HG03565 (cell line): ENCODE data around the gene VARS1.

Experiments
- ATAC-seq: cut with Tn5 transposase; IDR thresholded peaks from one replicate; pipeline ENCODE4 v1.9.1; 2021; ENCODE audit warnings: mild to moderate bottlenecking, moderate library complexity; ENCODE audit not compliant: unreplicated experiment

Gene VARS1

DNA sequence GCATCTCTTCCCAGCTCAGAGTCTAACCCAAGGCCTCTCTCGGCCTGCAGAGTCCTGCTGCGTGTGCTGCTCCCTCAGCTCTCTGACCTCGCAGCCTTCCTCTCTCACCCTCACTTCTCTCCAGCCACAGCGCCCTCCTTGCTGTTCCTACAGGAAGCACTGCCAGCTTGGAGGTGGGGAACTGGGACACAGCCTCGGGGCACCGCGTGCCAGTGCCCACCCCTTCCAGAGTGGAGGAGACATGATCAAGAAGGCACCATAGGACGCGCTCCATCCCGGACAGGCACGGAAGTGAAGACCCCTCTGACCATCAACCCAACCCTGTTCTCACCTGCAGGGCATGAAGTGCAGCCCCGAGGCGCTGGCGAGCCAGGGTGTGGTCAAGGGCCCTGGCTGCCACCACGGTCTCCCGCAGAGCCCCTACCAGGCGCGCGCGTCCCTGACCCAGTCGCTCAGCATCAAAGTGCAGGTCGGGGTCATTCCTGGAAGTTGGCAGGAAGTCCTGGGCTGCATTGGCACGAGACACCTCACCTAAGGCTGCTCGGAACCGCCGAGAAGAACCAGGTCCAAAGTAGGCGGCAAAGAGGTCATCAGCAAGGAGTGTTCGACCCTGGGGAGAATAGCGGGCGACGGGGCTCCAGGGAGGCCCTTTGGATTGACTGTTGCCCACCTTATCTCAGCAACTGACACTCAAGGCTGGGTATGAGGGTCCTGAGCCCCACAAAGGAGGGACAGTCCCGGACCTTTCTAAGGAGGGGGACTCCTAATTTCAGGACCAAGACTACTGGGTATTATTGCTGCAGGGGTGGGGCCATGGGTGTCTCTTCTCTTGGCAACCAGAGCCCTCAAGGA lies 19.7 kb downstream of the VARS1 start:
- no peak for ATAC-seq

DNA sequence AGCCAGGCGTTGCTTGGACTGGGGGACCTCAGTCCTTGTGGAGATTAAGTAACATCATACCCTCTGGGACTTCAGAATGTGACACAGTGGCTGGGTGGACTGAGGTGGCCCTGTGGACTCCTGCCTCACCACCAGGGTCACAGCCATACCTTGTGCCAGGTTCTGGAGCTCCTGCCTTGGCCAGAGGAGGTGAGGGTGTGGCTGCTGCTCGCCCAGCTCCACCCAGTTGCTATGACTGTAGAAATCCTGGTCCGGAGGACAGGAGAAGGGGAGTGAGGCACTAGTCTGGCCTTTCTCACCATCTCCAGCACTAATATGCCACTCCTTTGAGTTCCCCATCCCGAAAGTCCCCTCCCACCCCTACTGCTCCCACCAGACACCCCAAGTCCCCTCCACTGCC lies 20.4 kb downstream of the VARS1 start:
- ATAC-seq = no peak

DNA sequence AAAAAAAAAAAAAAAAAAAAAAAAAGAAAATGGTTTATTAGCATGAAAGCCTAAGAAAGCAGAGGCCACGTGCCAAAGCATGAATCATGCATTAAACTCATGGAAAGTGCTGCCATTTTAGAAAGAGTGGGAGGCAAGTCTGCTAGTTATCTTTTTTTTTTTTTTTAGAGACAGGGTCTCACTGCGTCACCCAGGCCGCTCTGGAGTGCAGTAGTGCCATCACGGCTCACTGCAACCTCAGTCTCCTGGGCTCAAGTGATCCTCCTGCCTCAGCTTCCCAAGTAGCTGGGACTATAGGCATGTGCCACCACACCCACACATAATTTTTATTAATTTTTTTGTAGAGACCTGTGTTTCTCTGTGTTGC lies 23.6 kb downstream of the VARS1 start:
- no peak for ATAC-seq

DNA sequence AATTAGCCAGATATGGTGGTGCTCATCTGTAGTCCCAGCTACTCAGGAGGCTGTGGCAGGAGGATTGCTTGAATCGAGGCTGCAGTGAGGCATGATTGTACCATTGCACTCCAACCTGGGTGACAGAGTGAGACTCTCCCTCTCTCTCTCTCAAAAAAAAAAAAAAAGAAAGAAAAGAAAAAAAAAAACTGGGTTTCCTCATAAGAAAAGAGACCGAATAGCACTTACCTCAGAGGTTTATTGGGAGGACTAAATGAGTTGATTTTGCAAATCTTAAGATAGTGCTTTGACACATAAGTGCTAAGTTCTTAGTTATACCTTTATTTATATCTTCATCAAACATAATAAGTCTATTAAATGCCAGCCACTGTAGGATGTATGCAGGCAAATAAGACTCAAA lies 24.7 kb downstream of the VARS1 start:
- no peak for ATAC-seq

DNA sequence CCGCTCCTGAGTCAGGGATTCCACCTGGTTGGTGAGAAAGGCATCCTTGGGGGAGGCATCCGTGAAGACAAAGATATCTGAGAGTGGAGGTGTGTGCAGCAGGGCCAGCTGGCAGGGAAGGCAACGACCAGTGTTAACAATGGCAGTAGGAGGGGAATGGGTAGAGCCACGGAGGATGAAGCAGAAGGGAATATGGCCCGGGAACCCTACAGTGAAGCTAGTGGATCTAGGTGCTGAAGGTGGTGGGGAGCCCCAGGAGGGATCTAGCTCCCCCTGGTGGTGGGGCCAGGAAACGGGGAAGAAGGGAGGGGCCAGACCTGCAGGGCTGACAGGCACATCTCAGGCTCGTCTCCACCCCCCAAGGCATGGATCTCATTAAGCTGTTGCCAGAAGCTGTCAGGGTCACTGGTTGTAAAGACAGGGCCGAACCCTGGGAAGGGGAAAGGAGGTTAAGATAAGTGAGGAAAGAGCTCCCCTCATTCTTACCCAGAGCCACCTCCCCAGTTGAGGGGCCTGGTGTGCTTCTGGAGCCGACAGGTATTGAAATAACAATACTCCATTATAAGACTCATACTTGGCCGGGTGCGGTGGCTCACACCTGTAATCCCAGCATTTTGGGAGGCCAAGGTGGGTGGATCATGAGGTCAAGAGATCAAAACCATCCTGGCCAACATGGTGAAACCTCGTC lies 25.7 kb downstream of the VARS1 start:
- ATAC-seq = no peak

DNA sequence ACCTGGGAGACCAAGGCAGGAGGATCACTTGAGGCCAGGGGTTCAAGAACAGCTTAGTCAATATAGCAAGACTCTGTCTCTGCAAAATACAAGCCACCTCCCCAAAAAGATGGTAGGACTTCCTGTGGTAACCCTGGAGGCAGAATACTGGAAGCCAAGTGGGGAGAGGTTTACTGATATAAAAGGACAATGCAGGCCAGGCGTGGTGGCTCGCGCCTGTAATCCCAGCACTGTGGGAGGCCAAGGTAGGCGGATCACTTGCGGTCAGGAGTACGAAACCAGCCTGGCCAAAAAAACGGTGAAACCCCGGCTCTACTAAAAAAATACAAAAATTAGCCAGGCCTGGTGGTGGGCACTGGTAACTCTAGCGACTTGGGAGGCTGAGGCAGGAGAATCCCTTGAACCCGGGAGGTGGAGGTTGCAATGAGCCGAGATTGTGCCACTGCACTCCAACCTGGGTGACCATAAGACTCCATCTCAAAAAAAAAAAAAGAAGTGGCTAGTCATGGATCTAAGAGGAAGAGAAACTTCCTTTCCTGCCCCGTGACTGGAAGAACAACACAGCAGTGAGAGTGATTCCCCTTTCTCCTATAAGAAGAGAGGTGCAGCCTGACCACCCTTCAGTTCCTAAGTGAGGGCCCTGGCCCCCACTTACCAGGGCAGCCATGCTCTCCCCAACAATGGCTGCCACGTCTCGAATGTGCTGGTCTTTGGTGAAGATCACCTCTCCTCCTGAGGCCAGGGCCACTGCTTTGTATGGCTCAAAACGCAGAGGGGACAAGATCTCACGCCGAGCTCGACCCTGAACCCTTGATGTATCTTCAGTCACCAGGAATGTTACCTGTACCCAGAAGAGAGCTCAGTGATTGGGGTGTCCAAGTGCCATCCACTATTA lies 26.9 kb downstream of the VARS1 start:
- ATAC-seq = no peak

DNA sequence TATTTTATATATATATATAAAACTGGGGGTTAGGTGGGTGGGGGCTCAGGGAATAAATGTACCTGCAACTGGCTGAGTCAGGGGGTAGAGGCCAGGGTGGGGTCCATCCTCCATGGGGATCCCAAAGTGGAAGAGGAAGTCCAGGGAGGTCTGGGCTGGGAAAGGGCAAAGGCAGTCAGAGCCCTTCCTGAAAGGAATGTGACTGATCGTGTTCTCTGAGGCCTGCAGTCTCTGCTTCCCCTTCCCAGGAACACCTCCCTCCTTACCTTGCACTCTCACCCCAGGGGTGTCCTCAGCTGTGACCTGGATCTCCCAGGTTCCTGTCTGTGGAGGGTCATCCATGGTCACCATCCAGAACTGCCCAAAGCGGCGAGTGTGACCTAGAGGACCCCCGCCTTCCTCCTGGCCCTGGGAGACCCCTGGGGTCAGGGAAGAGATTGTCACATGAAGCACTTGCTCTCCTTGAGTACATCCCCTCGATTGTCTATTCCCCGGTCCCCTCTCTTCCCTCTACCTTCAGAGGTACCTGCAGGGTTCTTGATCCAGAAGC lies 28.4 kb downstream of the VARS1 start:
- ATAC-seq = no peak

DNA sequence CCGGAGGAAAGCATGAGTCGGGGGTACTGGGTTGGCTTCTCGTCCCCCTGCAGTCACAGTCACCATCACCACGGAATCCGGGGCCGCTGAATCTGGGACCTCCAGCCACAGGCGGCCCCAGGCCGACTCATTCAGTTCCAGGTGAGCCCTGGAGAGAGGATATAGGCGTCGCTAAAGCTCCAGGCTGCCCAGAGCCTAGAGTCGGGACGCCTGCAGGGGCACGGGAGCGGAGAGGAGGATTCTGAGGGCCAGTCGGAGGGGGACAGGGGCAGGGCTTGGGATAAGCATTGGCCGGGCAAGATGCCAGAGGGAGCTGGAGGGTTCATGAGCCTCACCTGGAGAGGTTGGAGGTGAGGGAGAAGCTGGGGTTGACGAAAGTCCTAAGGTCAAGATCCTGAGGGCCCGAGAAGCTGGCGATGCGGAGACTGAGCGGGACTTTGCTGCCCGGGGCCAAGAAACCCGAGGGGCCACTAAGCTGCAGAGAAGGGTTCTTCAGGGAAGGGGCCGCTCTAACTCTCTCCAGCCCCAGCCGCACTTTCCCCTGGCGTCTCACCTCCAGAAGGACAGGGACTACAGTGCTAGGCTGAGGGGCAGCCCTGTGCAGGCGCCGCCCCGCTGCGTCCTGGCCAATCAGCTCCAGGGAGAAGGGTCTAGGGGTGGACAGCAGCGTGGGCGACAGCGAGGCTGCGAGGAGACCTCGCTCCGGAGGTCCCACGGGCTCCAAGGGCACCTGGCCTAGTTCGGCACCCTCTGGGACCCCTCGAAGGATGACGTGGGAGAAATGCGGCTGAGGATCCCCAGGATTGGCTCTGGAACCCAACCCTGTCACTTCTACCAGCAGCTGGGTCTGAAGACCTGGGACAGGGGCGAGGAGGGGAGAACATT lies 29.4 kb downstream of the VARS1 start:
- ATAC-seq = no peak

DNA sequence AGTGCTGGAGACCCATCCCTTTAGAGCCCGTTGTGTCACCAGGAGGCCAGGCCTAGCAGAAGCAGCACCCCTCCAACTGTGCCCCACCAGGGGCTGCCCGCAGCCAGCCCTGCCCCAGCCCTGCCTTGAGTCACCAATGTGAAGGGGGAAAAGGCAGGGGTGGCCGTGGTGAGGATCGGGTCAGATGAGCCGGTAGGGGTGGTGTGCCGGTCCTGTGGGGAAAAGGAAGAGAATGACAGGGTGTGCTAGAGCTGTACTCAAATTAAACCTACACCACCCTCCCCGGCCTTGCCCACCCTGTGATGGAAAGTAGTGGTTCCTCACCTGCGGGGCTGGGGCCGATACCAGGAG lies 30.0 kb downstream of the VARS1 start:
- ATAC-seq = no peak

DNA sequence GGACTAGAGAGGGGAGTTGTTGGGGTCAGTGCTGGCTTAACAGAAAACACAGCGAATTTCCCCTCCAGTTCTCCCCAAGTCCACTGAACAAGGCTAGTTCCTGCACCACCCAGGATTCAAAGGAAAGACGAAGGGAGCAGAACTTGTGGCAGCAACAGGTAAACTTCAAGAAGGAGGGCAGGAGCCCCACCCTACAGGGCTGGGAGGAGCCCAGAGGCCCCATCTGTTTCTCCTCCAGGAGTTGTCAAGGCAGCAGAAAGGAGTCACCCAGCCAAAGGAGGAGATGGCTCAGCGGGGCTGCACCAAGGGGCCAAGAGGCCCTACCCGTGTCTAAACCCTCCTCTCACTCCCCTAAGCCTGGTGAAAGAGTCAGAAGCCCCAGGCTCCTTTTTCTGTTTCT lies 31.4 kb downstream of the VARS1 start:
- ATAC-seq = no peak

DNA sequence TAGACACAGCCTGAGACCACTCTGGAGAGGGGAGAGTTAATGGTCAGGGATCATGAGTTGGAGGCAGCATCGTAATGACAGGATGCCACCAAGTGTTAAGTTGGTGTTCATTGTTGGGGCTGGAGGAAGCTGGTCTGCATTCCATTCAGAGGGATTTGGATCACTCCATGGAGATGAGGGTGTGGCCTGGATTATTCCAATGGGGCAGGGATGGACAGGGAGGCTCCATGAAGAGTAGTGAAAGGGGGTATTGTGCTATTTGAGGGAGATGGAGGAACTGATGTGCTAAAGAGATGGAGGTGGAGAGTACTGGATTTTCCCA lies 32.0 kb downstream of the VARS1 start:
- no peak for ATAC-seq

DNA sequence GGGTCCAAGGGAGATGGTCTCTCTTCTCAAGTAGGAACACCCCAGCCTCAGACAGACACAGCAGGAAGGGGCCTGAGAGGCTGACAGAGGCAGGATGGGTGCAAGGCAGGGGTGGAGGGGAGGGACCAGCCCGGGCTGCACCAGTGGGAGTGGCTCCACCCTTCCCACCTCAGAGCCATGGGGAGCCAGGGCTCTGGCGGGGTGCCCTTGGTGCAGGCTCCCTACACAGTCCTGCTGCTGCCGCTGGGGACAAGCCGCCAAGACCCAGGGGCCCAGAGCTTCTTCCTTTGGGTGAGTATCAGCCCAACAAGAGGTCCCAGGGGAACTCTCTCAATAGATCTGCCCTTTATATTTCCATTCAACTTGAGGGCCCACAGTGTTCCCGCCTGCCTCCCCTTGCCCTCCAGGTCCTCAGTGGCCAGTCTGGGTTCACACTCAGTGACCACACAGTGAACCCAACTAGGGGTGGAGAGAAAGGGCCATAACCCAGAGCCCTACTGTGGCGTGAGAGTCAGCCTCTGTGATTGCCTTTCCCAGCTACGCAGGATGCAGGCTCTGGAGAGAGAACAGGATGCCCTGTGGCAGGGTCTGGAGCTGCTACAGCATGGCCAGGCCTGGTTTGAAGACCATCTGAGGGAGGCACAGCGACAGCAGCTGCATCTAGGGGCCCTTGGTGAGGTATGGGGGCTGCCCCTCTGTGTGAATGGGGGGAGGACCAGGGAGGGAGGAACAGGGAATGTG lies 32.5 kb downstream of the VARS1 start:
- no peak for ATAC-seq

DNA sequence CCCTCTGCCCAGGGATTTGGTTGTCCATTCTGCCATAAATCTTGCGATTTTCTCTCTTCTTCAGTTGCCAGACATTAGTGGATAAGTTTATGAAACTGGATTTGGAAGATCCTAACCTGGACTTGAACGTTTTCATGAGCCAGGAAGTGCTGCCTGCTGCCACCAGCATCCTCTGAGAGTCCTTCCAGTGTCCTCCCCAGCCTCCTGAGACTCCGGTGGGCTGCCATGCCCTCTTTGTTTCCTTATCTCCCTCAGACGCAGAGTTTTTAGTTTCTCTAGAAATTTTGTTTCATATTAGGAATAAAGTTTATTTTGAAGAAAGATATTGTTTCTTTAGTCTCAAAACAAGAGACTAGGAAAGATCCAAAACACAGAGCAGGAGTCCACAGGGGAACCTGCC lies 33.2 kb downstream of the VARS1 start, which contains the start of gene SAPCD1:
Gene SAPCD1 (plus strand): TSS at position 301 of the 400 bp plus-strand sequence. CDS start 399 bp downstream, outside the sequence.
- ATAC-seq = no peak

DNA sequence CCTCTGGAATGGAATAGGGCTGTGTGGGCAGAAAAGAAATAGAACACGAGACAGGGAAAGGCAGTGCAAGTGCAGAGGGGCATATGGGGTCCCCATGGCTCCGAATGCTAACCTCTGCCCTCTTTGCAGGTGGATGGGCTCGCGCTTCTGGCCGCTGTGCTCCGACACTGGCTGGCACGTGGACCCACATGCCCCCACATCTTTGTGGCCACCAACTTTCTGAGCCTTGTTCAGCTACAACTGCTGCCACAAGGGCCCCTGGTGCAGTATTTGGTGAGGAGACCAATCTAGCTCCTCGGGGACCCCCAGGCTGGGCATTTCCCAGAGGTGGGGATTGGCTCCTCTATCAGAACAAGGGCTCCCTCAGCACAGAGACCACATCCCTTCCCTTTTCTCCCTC lies 34.2 kb downstream of the VARS1 start:
- no peak for ATAC-seq

DNA sequence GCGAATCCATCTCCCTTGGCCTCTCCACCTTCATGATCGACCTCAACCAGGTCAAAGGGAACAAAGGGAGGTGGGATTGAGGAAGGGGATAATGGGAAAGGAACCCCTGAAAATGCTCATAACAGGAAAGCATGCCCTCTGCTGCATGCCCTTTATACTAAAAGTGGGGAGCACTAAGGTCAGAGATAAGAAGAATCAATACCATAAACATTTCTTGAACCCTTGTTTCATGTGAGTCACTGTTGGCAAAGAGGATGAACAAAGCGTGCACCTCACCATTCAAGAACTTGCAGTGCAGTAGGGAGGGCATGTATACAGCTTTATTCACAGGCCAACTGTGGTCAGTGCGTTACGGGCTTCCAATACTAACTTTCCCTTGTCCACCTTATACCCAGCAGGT lies 34.8 kb downstream of the VARS1 start:
- no peak for ATAC-seq

DNA sequence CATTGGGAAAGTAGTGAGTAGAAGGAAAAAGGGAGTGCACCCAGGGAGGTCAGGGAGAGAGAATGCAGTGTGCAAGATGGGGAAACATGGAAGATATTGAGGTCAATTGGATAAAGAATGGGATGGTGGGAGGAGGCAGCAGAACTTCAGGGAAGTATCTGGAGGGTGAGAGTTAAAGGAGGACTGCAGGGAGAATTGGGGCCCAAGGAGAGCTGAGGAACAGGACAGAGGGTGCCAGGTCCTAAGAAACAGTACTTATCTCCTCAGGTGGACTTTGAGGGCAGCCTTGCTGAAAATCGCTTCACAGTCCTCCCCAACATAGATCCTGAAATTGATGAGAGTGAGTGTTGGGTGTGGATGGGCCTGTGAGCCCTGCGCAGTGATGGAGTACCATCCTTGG lies 37.3 kb downstream of the VARS1 start:
- no peak for ATAC-seq

DNA sequence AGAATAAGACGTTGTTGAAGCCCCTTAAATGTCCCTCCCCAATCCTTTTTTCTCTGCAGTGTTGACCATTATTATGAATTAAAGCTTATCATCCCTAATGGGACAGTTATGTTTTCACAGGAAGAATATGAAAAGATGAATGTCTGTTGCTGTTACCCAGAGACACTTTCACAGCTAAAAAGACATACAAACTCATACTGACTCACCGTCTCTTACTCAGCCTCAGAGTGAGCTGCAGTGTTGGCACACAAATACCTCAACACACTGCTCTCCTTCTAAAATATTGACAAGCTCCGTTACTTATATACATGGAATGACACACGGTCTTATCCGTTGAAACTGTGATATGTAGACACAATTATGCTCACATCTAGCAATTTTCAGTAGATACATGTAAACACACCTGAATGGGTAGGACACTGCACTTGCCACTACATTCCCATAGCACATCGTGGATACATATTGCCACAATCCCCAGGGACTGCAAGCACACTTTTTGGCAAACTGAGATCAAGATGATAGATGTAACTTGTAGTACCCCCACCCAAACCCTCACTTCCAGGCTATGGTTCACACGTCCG lies 42.7 kb downstream of the VARS1 start:
- ATAC-seq = no peak

DNA sequence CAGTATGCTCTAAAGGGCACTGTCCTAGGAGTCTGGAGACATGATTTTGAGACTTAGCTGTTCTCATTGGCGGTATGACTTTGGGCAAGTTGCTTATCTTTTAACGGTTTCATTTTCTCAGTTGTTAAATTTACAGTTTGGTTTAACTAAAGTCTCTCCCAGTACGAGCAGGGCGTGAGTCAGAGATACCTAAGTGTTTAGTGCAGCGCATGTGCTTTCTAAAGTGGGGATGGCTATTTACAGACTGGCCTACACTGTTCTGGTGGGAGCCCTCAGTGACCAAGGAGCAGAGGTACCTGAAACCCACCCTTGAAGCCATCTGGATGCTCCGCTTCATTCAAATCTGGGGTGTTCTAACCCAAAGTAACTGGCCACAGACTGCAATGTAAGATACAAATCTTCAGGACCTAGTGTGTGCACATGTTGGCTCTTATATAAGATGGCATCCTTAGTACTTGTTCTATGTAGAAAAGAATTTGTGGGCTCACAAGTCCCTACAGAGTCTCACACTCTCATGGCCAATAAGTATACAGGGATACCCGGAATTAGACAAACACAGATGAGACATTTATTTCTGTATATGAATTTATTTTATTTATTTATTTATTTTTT lies 45.0 kb downstream of the VARS1 start:
- no peak for ATAC-seq
